Upper lobe of right lung (tissue), 1 donor: Measurements from ENCODE around the gene KRTAP5-6. TPM values are rescaled to one million over a fixed set of nuclear protein-coding genes. Genes with fewer than 3 reads are reported as not detected.
"Not testable (repeated sequence)": the region's sequence is repeated elsewhere in the genome, so short reads cannot be mapped to it uniquely, and the experiment has no call there.

Experiments used
- ATAC-seq: fragments of 200-7000 bp; cut with Tn5 transposase; one replicate; pipeline ENCODE4 v1.9.1; 2020; ENCODE audit warnings: mild to moderate bottlenecking, moderate library complexity
- DNase-seq: peaks from one replicate; pipeline ENCODE4 v3.0.0-alpha.2; 2020
- H3K27ac ChIP-seq: fragments of 200-600 bp; one replicate; pipeline ENCODE4 v1.8.0; 2022
- H3K27me3 ChIP-seq: fragments of 200-600 bp; one replicate; pipeline ENCODE4 v1.8.0; 2022; ENCODE audit warnings: mild to moderate bottlenecking
- H3K36me3 ChIP-seq: fragments of 200-600 bp; one replicate; pipeline ENCODE4 v1.8.0; 2022
- H3K4me1 ChIP-seq: fragments of 200-600 bp; one replicate; pipeline ENCODE4 v1.8.0; 2022
- H3K4me3 ChIP-seq: fragments of 200-600 bp; one replicate; pipeline ENCODE4 v1.8.0; 2022; ENCODE audit warnings: mild to moderate bottlenecking
- H3K9me3 ChIP-seq: fragments of 200-600 bp; one replicate; pipeline ENCODE4 v1.8.0; 2022
- CTCF ChIP-seq: fragments of 200-600 bp; IDR thresholded peaks from one replicate; pipeline ENCODE4 v1.8.0; 2022; ENCODE audit warnings: antibody characterized with exemption
- intact Hi-C: fragments of 100-400 bp; cut with DNase I; formaldehyde crosslinking; loops from one replicate; pipeline ENCODE4 v1.11.0; 2022
- total RNA-seq: library from RNA; stranded (reverse); fragmentation: NEBNext Ultra II Directional; extraction: Animal tissue kit (Norgen Biotek cat#: 25700); gene quantifications from one replicate; pipeline ENCODE4 v1.2.1, GENCODE V29; 2021
- donor health status: DM: no; HTN: yes; CAD: no; lungs with severe emphysema.

Gene KRTAP5-6
- total RNA-seq, 1 donor from 2014 or later = not detected

GRCh38 chr11:1679881-1680280 is 17.1 kb upstream of the KRTAP5-6 start:
- ATAC-seq = no peak
- H3K27me3 ChIP-seq = peaks cover 40% of the 10 kb centered on the region
- intact Hi-C loops = no loop called here
- DNase-seq = no peak
- no peaks in the 10 kb centered on the region for H3K9me3 ChIP-seq
- H3K27ac ChIP-seq = no peak overlapping the region
- no peaks in the 10 kb centered on the region for H3K4me1 ChIP-seq
- no peak for TF ChIP-seq CTCF
- H3K36me3 ChIP-seq = no peaks in the 10 kb centered on the region
- no peak overlapping the region for H3K4me3 ChIP-seq

- Histone ChIP-seq H3K9me3 (no peaks in the 10 kb centered on the region), H3K27me3 (peaks cover 25% of the 10 kb centered on the region), H3K27ac (no peak overlapping the region), H3K4me1 (no peaks in the 10 kb centered on the region), H3K36me3 (no peaks in the 10 kb centered on the region), H3K4me3 (no peak overlapping the region)
- DNase-seq (no peak), ATAC-seq (peak; percentile 14)
- no peak for TF ChIP-seq CTCF
- intact Hi-C loops = no loop called here
Measured at GRCh38 chr11:1682225-1682905, 14.6 kb upstream of the KRTAP5-6 start.

GRCh38 chr11:1683216-1683615 is 13.8 kb upstream of the KRTAP5-6 start:
- ATAC-seq, H3K9me3 ChIP-seq, DNase-seq, intact Hi-C loops, H3K4me3 ChIP-seq, H3K27ac ChIP-seq, H3K36me3 ChIP-seq, H3K4me1 ChIP-seq: not testable (repeated sequence)
- H3K27me3 ChIP-seq = peaks cover 17% of the 10 kb centered on the region

- DNase-seq, H3K4me3 ChIP-seq, H3K9me3 ChIP-seq, H3K36me3 ChIP-seq, intact Hi-C loops, H3K4me1 ChIP-seq, H3K27ac ChIP-seq, ATAC-seq: not testable (repeated sequence)
- peaks cover 11% of the 10 kb centered on the region for H3K27me3 ChIP-seq
Measured at GRCh38 chr11:1683904-1684572, 13.0 kb upstream of the KRTAP5-6 start.

- H3K4me1 ChIP-seq, H3K4me3 ChIP-seq, H3K27ac ChIP-seq, H3K9me3 ChIP-seq, DNase-seq, H3K27me3 ChIP-seq, H3K36me3 ChIP-seq, intact Hi-C loops: not testable (repeated sequence)
- peak; percentile 41 for ATAC-seq
Measured at GRCh38 chr11:1684886-1685874, 11.8 kb upstream of the KRTAP5-6 start.

GRCh38 chr11:1686220-1686619 is 10.8 kb upstream of the KRTAP5-6 start:
- H3K27ac ChIP-seq, H3K4me1 ChIP-seq, intact Hi-C loops, DNase-seq, H3K36me3 ChIP-seq, ATAC-seq, H3K27me3 ChIP-seq, H3K9me3 ChIP-seq, H3K4me3 ChIP-seq: not testable (repeated sequence)

GRCh38 chr11:1688336-1688947 is 8.6 kb upstream of the KRTAP5-6 start:
- H3K27me3 ChIP-seq, H3K4me1 ChIP-seq, H3K9me3 ChIP-seq, intact Hi-C loops, H3K4me3 ChIP-seq, H3K36me3 ChIP-seq, H3K27ac ChIP-seq, ATAC-seq, DNase-seq: not testable (repeated sequence)

GRCh38 chr11:1689250-1690166 is 7.5 kb upstream of the KRTAP5-6 start:
- H3K4me3 ChIP-seq, H3K9me3 ChIP-seq, H3K36me3 ChIP-seq, ATAC-seq, H3K27me3 ChIP-seq, H3K27ac ChIP-seq, DNase-seq: not testable (repeated sequence)
- peaks cover 12% of the 10 kb centered on the region for H3K4me1 ChIP-seq
- intact Hi-C loops = loop anchor here (5.0 kb wide), 1 partner anchor 463 kb away; no protein-coding TSS in a partner anchor
